OCI-M1 (cell line): ENCODE data around the gene RIN3.

Experiments
- DNase-seq: peaks from one replicate; lab custom pipeline; 2025; lab: John Stamatoyannopoulos, UW

Gene RIN3

GRCh38 chr14:92511453-92512238, 1.9 kb upstream of the RIN3 start:
- DNase-seq = no peak

GRCh38 chr14:92512807-92513203, 776 bp upstream of the RIN3 start:
- DNase-seq = no peak

GRCh38 chr14:92513966-92514843, 624 bp downstream of the RIN3 start:
- peak; percentile 30 for DNase-seq

- DNase-seq = no peak
These were observed 1.4 kb downstream of the RIN3 start for GRCh38 chr14:92514844-92515514.

- DNase-seq = peak; percentile 2
These were observed 2.2 kb downstream of the RIN3 start for GRCh38 chr14:92515546-92516343.

- no peak for DNase-seq
These were observed 2.9 kb downstream of the RIN3 start for GRCh38 chr14:92516344-92516965.

GRCh38 chr14:92516966-92517506, 3.5 kb downstream of the RIN3 start:
- DNase-seq = no peak

GRCh38 chr14:92517761-92518160, 4.2 kb downstream of the RIN3 start:
- no peak for DNase-seq

- DNase-seq = no peak
These were observed 5.9 kb downstream of the RIN3 start for GRCh38 chr14:92519246-92520101.

GRCh38 chr14:92520102-92521057, 6.8 kb downstream of the RIN3 start:
- no peak for DNase-seq

GRCh38 chr14:92521058-92521415, 7.5 kb downstream of the RIN3 start:
- DNase-seq = no peak

GRCh38 chr14:92523752-92524151, 10.2 kb downstream of the RIN3 start:
- DNase-seq = no peak

GRCh38 chr14:92524602-92525185, 11.1 kb downstream of the RIN3 start:
- no peak for DNase-seq

GRCh38 chr14:92525322-92526095, 11.9 kb downstream of the RIN3 start:
- DNase-seq = no peak

- DNase-seq = no peak
These were observed 14.1 kb downstream of the RIN3 start for GRCh38 chr14:92527721-92528120.

GRCh38 chr14:92528486-92529100, 15.0 kb downstream of the RIN3 start:
- DNase-seq = no peak

GRCh38 chr14:92529903-92530302, 16.3 kb downstream of the RIN3 start:
- DNase-seq = peak; percentile 11
